Thoracic aorta (tissue), 2 donors: ENCODE measurements around the gene ADAMTSL3. TPM values are rescaled to one million over a fixed set of nuclear protein-coding genes. Genes with fewer than 3 reads are reported as not detected.

Experiments used
- ATAC-seq: fragments of 150-250 bp; one replicate; pipeline ENCODE4 v1.8.0; 2017; ENCODE audit warnings: low read depth; ENCODE audit not compliant: insufficient number of reproducible peaks, low FRiP score
- DNase-seq: peaks from one replicate; pipeline ENCODE4 v3.0.0-alpha.2; 2020; ENCODE audit warnings: low spot score
- H3K27ac ChIP-seq, 2 donors: fragments of 200-600 bp; sonication (generic); 1 replicate in 1 of 2; 2 replicates in 1 of 2; pipeline ENCODE4 v1.5.1; 2016; ENCODE audit warnings: mild to moderate bottlenecking in 2 of 2, moderate library complexity in 2 of 2
- H3K27me3 ChIP-seq: fragments of 200-600 bp; sonication (generic); replicated peaks from 2 replicates; pipeline ENCODE4 v1.6.0; 2016; ENCODE audit warnings: mild to moderate bottlenecking; ENCODE audit not compliant: insufficient read depth
- H3K36me3 ChIP-seq: fragments of 200-600 bp; sonication (generic); one replicate; pipeline ENCODE4 v1.5.1; 2016
- H3K4me1 ChIP-seq, 2 donors: fragments of 200-600 bp; sonication (generic); 1 replicate in 1 of 2; 2 replicates in 1 of 2; pipeline versions ENCODE4 v1.5.1 to v1.6.0; 2016; ENCODE audit warnings: low read depth in 2 of 2, mild to moderate bottlenecking in 1 of 2; ENCODE audit not compliant: control insufficient read depth in 1 of 2
- H3K4me3 ChIP-seq: fragments of 200-600 bp; sonication (generic); 2 replicates; pipeline ENCODE4 v1.5.1; 2016; ENCODE audit warnings: mild to moderate bottlenecking
- H3K9me3 ChIP-seq: fragments of 200-600 bp; sonication (generic); 2 replicates; pipeline ENCODE4 v1.5.1; 2016
- total RNA-seq, 2 donors: library from RNA; depleted of rRNA; stranded (reverse); fragments of >200 nt; gene quantifications; one replicate each; pipeline versions ENCODE4 v1.1.0 to v1.2.3, GENCODE V29; 2016
- TF ChIP-seq, protein P1 (sequence below): fragments of 200-600 bp; sonication (generic); IDR thresholded peaks from one replicate; pipeline ENCODE4 v1.5.1; 2019; ENCODE audit warnings: antibody characterized with exemption

The ADAMTSL3 gene
- total RNA-seq, 2 donors from 2014 or later: 41.4 to 45.4 TPM

- Histone ChIP-seq H3K4me1 (no peaks in the 10 kb centered on the region), H3K27me3 (no peaks in the 10 kb centered on the region), H3K27ac (no peak overlapping the region), H3K9me3 (no peaks in the 10 kb centered on the region), H3K4me3 (no peak overlapping the region), H3K36me3 (no peaks in the 10 kb centered on the region)
- DNase-seq (no peak), ATAC-seq (no peak)
- TF ChIP-seq, protein P1, sequence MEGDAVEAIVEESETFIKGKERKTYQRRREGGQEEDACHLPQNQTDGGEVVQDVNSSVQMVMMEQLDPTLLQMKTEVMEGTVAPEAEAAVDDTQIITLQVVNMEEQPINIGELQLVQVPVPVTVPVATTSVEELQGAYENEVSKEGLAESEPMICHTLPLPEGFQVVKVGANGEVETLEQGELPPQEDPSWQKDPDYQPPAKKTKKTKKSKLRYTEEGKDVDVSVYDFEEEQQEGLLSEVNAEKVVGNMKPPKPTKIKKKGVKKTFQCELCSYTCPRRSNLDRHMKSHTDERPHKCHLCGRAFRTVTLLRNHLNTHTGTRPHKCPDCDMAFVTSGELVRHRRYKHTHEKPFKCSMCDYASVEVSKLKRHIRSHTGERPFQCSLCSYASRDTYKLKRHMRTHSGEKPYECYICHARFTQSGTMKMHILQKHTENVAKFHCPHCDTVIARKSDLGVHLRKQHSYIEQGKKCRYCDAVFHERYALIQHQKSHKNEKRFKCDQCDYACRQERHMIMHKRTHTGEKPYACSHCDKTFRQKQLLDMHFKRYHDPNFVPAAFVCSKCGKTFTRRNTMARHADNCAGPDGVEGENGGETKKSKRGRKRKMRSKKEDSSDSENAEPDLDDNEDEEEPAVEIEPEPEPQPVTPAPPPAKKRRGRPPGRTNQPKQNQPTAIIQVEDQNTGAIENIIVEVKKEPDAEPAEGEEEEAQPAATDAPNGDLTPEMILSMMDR: no peak
Observed at GRCh38 chr15:83887404-83887803, 233.5 kb downstream of the ADAMTSL3 start.

DNA sequence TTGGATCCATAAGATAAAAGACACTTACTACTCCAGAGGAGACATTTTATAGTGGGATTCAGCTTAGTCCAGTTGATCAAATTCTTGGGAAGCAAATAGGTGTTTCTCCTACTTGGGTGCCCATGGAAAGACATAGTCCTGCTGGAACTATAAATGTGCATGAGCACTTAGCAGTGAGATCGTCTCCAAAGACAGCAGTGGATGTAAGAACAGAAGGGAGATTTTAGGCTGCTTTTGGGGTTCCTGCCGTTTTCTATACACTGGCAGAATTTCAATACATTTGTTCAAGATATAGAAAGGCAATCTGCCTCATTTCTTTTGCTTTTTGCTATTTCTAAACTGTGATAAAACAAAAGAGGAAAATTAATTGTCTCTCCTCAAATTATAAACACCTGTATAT, 234.0 kb downstream of the ADAMTSL3 start:
- Histone ChIP-seq H3K27ac (no peak overlapping the region), H3K4me3 (no peak overlapping the region), H3K9me3 (no peaks in the 10 kb centered on the region), H3K4me1 (no peaks in the 10 kb centered on the region), H3K36me3 (no peaks in the 10 kb centered on the region), H3K27me3 (no peaks in the 10 kb centered on the region)
- ATAC-seq (no peak), DNase-seq (no peak)
- TF ChIP-seq, protein P1: no peak

GRCh38 chr15:83889995-83890394, 236.1 kb downstream of the ADAMTSL3 start:
- ATAC-seq (no peak), DNase-seq (no peak)
- TF ChIP-seq, protein P1: no peak
- H3K36me3 ChIP-seq: no peaks in the 10 kb centered on the region
- H3K4me3 ChIP-seq: no peak overlapping the region
- H3K9me3 ChIP-seq: no peaks in the 10 kb centered on the region
- H3K27me3 ChIP-seq: no peaks in the 10 kb centered on the region
- no peaks in the 10 kb centered on the region for H3K4me1 ChIP-seq
- no peak overlapping the region for H3K27ac ChIP-seq

- H3K27me3 ChIP-seq: no peaks in the 10 kb centered on the region
- no peak overlapping the region for H3K27ac ChIP-seq
- no peaks in the 10 kb centered on the region for H3K9me3 ChIP-seq
- no peaks in the 10 kb centered on the region for H3K36me3 ChIP-seq
- DNase-seq (no peak), ATAC-seq (no peak)
- H3K4me1 ChIP-seq: no peaks in the 10 kb centered on the region
- H3K4me3 ChIP-seq: no peak overlapping the region
- TF ChIP-seq, protein P1: no peak
Observed at GRCh38 chr15:83890587-83890986, 236.7 kb downstream of the ADAMTSL3 start.

GRCh38 chr15:83892498-83892897, 238.6 kb downstream of the ADAMTSL3 start:
- Histone ChIP-seq H3K27ac (no peak overlapping the region), H3K36me3 (no peaks in the 10 kb centered on the region), H3K4me3 (no peak overlapping the region), H3K4me1 (no peaks in the 10 kb centered on the region), H3K9me3 (no peaks in the 10 kb centered on the region), H3K27me3 (no peaks in the 10 kb centered on the region)
- no peak for DNase-seq
- ATAC-seq: no peak
- TF ChIP-seq, protein P1: no peak
